ENCODE data around the gene MCM9. TPM values are rescaled to one million over a fixed set of nuclear protein-coding genes. Genes with fewer than 3 reads are reported as not detected.

Gene MCM9
- total RNA-seq, 4 donors from 2014 or later = 17.3 to 38.8 (median 23.0) TPM

DNA sequence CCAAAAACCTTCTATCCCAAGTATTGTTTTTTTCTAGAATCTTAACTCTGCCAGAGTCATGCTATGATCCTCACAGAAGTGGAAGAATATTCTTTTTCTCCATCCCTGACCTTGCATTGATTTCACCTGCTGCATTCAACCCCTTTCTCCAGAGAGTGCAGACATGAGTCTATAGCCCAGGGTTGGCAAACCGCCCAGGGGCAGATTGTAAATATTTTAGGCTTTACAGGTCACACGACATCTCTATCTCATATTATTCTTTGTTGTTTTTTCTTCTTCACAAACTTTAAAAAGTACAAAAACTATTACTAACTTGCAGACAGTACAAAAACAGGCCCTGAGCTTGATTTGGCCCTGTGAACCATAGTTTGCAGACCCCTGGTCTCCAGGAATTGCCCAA lies 153.1 kb downstream of the MCM9 start:
- no peak for TF ChIP-seq POLR2A (IDR thresholded peaks at IDR 0.05)
- TF ChIP-seq, protein P1, sequence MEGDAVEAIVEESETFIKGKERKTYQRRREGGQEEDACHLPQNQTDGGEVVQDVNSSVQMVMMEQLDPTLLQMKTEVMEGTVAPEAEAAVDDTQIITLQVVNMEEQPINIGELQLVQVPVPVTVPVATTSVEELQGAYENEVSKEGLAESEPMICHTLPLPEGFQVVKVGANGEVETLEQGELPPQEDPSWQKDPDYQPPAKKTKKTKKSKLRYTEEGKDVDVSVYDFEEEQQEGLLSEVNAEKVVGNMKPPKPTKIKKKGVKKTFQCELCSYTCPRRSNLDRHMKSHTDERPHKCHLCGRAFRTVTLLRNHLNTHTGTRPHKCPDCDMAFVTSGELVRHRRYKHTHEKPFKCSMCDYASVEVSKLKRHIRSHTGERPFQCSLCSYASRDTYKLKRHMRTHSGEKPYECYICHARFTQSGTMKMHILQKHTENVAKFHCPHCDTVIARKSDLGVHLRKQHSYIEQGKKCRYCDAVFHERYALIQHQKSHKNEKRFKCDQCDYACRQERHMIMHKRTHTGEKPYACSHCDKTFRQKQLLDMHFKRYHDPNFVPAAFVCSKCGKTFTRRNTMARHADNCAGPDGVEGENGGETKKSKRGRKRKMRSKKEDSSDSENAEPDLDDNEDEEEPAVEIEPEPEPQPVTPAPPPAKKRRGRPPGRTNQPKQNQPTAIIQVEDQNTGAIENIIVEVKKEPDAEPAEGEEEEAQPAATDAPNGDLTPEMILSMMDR (IDR thresholded peaks at IDR 0.05) = no peak
- H3K27ac ChIP-seq = no peak overlapping the region
- DNase-seq = no peak

DNA sequence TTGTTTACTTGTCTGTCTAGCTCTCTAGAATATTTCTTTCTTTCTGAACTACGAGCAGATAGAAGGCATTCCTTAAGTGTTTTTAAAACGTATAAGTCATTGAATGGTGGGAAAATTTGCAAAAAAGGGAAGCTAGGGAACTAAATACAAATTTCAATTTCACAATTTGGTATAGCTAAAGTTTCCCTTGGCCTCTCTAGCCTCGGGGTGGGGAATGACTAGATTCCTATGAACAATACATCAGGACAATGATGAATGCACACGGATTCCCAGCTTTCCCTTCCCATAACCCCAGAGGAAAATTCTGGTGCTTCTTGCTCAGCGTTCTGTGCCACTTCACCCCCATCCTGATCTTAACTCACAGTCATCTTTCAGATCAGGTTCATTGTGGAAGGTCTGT lies 154.3 kb downstream of the MCM9 start:
- Histone ChIP-seq H3K9me3 (no peaks in the 10 kb centered on the region), H3K27ac (no peak overlapping the region), H3K4me1 (peaks cover 0 to 4% (median 0%) of the 10 kb centered on the region in 4 donors), H3K4me3 (no peak overlapping the region), H3K36me3 (no peaks in the 10 kb centered on the region), H3K27me3 (no peaks in the 10 kb centered on the region)
- no peak for DNase-seq
- TF ChIP-seq, protein P1 (IDR thresholded peaks at IDR 0.05) = no peak
- TF ChIP-seq POLR2A (IDR thresholded peaks at IDR 0.05) = no peak

More for the DNA sequence above, 153.1 kb downstream of the MCM9 start:
- peaks cover 0 to 4% (median 0%) of the 10 kb centered on the region in 4 donors for H3K4me1 ChIP-seq
- H3K27me3 ChIP-seq = no peaks in the 10 kb centered on the region
- H3K9me3 ChIP-seq = no peaks in the 10 kb centered on the region
- H3K36me3 ChIP-seq = no peaks in the 10 kb centered on the region
- no peak overlapping the region for H3K4me3 ChIP-seq

DNA sequence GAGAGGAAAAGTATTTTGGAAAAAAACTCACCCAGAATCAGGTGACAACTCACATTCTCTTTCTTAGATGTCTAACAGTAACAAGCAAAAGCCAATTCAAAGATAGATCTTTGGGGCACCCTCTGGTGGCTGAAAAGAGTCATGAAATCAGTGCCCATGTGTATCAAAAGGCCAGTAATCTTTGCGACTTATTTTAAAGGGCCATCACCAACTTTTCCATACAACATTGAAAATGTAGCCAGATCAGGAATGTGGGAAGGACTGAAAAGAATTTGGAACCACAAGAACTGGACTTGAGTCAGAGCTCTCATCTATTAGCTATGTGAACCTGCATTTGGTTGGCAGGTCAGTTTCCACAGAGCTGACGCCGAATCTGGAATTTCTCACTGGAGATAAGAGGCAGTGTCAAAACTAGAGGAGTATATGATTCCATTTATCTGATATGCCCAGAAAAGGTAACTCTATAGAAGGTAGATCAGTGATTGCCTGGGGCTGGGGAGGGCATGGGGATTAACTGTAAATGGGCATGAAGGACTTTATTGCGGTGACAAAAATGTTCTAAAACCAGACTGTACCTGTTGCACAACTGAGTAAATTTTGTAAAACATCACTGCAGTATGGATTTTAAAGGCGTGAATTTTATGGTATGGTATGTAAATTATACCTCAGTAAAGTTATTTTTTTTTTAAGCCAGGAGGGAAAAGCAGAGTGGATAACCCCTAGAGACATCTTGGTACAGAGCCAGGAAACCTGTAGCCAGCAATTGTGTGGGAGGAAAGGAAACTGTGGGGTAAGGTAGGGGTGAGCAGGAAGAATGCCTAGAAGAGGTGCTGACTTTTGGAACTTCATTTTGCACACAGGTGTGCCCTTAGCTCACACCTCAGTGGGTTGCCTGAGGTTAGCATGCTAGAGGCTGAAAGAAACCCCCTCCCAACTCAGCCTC lies 158.1 kb downstream of the MCM9 start:
- TF ChIP-seq POLR2A (IDR thresholded peaks at IDR 0.05) = no peak
- TF ChIP-seq, protein P1 (IDR thresholded peaks at IDR 0.05) = peak; percentile 59 to 79 (median 68)
- Histone ChIP-seq H3K36me3 (no peaks in the 10 kb centered on the region), H3K9me3 (no peaks in the 10 kb centered on the region), H3K4me3 (no peak overlapping the region), H3K4me1 (no peaks in the 10 kb centered on the region), H3K27ac (no peak overlapping the region), H3K27me3 (no peaks in the 10 kb centered on the region)
- peak in 2 of 3 donors; percentile 66 to 85 for DNase-seq

DNA sequence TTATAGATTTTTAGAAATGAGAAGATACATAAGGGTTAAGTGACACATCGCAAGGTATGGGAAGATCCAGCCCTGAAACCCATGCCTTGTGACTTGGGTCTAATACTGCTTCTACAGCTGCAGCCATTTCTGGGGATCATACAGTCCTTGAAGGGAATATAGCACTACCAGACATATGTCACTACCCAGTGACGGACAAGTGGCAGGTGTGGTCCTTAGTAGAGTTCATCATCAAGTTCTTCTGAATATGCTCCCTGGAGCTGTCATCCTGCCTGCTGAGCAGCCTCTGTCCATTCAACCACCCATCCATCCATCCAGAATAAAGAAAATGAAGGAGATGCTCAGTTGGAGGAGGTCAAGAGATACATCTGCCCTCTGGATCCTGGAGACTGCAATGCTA lies 159.6 kb downstream of the MCM9 start:
- no peak overlapping the region for H3K27ac ChIP-seq
- DNase-seq = no peak
- no peaks in the 10 kb centered on the region for H3K9me3 ChIP-seq
- H3K36me3 ChIP-seq = no peaks in the 10 kb centered on the region
- no peaks in the 10 kb centered on the region for H3K4me1 ChIP-seq
- no peaks in the 10 kb centered on the region for H3K27me3 ChIP-seq
- no peak overlapping the region for H3K4me3 ChIP-seq
- TF ChIP-seq POLR2A (IDR thresholded peaks at IDR 0.05) = no peak
- TF ChIP-seq, protein P1 (IDR thresholded peaks at IDR 0.05) = no peak

DNA sequence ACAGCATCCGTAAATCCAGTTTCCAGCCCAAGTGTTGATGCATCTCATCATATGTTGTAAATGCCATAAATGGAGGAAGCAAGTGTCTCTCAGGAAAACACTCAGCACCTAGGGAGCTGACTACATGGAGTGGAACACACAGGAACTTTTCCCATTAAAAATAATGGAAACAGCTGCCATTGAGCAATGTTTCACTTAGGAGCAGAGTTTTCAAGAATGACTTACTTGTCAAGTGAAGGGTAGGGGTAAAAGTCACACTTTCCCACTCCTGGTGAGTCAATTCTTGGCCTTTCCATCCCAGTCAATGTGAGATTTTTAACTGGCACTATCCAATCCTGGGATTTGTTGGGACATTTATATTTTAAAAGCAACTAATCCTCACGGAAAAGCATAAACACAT lies 160.4 kb downstream of the MCM9 start:
- Histone ChIP-seq H3K9me3 (no peaks in the 10 kb centered on the region), H3K27ac (no peak overlapping the region), H3K36me3 (no peaks in the 10 kb centered on the region), H3K4me3 (no peak overlapping the region), H3K4me1 (no peaks in the 10 kb centered on the region), H3K27me3 (no peaks in the 10 kb centered on the region)
- DNase-seq = no peak
- TF ChIP-seq, protein P1 (IDR thresholded peaks at IDR 0.05) = no peak
- TF ChIP-seq POLR2A (IDR thresholded peaks at IDR 0.05) = no peak

All from Peyer's patch (tissue), 4 donors.